ENCODE data around the gene HS3ST6. TPM values are rescaled to one million over a fixed set of nuclear protein-coding genes. Genes with fewer than 3 reads are reported as not detected.

Gene HS3ST6
- total RNA-seq, 1 donor from 2014 or later = not detected

GRCh38 chr16:1919327-1919998 is 1.2 kb upstream of the HS3ST6 start:
- H3K9me3 Mint-ChIP-seq (ENCODE audit: low read depth) = no peaks in the 10 kb centered on the region
- no peak overlapping the region for H3K27ac Mint-ChIP-seq (ENCODE audit: unreplicated experiment)
- peaks cover 13% of the 10 kb centered on the region for H3K4me1 Mint-ChIP-seq (ENCODE audit: low read depth)
- peak; percentile 84 for DNase-seq (ENCODE audit: low spot score)
- peaks cover 1% of the 10 kb centered on the region for H3K36me3 Mint-ChIP-seq (ENCODE audit: low read depth)
- H3K4me3 Mint-ChIP-seq (ENCODE audit: unreplicated experiment) = no peak overlapping the region
- peaks cover 49% of the 10 kb centered on the region for H3K27me3 Mint-ChIP-seq (ENCODE audit: low read depth)
- no peak for TF ChIP-seq CTCF (IDR thresholded peaks at IDR 0.05)

DNA sequence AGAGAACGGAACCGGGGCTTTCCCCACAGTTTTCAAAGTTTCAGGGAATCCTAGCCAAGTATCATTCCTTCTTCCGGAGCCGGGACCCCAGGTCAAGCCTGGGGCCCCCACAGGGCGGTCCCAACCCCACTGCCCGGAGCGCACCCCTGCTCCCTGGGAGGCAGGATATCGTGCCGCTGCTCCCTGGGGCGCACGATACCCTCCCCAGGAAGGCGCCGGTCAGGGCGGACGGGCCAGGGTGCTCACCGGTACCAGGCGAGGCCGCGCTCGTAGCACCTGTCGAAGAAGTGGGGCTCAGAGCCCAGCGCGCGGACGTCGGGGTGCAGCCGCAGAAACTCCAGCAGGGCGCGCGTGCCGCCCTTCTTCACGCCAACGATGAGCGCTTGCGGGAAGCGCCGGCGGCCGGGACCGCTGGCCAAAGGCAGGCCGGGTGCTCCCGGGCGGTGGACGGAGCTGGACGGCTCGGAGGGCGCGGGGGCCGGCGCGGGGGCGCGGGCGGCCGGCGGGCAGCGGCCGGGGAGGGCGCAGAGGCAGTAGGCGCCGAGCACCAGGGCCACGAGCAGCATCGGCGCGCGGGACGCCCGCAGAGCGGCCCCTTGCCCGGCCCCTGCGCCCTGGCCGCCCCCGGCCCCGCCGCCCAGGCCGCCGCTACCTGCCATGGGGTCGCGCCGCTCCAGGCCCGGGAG is 407 bp downstream of the HS3ST6 start:
- H3K27ac Mint-ChIP-seq (ENCODE audit: unreplicated experiment) = no peak overlapping the region
- H3K9me3 Mint-ChIP-seq (ENCODE audit: low read depth) = no peaks in the 10 kb centered on the region
- H3K4me3 Mint-ChIP-seq (ENCODE audit: unreplicated experiment) = no peak overlapping the region
- peaks cover 3% of the 10 kb centered on the region for H3K4me1 Mint-ChIP-seq (ENCODE audit: low read depth)
- H3K27me3 Mint-ChIP-seq (ENCODE audit: low read depth) = peaks cover 46% of the 10 kb centered on the region
- peaks cover 1% of the 10 kb centered on the region for H3K36me3 Mint-ChIP-seq (ENCODE audit: low read depth)
- TF ChIP-seq CTCF (IDR thresholded peaks at IDR 0.05) = no peak
- no peak for DNase-seq (ENCODE audit: low spot score)

- no peak for TF ChIP-seq CTCF (IDR thresholded peaks at IDR 0.05)
- DNase-seq (ENCODE audit: low spot score) = no peak
- H3K4me1 Mint-ChIP-seq (ENCODE audit: low read depth) = peaks cover 3% of the 10 kb centered on the region
- no peak overlapping the region for H3K4me3 Mint-ChIP-seq (ENCODE audit: unreplicated experiment)
- no peaks in the 10 kb centered on the region for H3K36me3 Mint-ChIP-seq (ENCODE audit: low read depth)
- H3K27me3 Mint-ChIP-seq (ENCODE audit: low read depth) = peaks cover 41% of the 10 kb centered on the region
- H3K27ac Mint-ChIP-seq (ENCODE audit: unreplicated experiment) = no peak overlapping the region
- no peaks in the 10 kb centered on the region for H3K9me3 Mint-ChIP-seq (ENCODE audit: low read depth)
These were observed 1.1 kb downstream of the HS3ST6 start for GRCh38 chr16:1917056-1917664.

DNA sequence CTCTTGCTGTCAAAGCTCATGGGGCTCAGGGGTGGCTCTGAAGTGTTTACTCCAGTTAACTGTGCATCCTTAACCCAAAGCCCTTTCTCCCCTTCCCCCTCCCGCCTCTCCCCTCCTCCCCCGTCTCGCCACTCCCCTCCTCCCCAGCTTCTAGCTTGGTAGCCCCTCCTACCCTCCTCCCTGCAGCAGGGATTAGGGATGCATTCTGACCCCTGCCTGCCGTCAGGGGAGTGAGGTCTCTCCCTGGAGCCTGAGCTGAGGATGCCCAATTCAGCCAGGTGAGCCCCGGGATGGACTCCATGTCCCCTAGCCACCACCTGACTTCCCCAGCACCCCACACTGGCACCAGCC is 1.6 kb downstream of the HS3ST6 start:
- DNase-seq (ENCODE audit: low spot score) = no peak
- Mint-ChIP-seq H3K27me3 (ENCODE audit: low read depth) (peaks cover 41% of the 10 kb centered on the region), H3K36me3 (ENCODE audit: low read depth) (no peaks in the 10 kb centered on the region), H3K4me1 (ENCODE audit: low read depth) (peaks cover 3% of the 10 kb centered on the region), H3K27ac (ENCODE audit: unreplicated experiment) (no peak overlapping the region), H3K9me3 (ENCODE audit: low read depth) (no peaks in the 10 kb centered on the region), H3K4me3 (ENCODE audit: unreplicated experiment) (no peak overlapping the region)
- no peak for TF ChIP-seq CTCF (IDR thresholded peaks at IDR 0.05)

GRCh38 chr16:1915732-1916639 is 2.2 kb downstream of the HS3ST6 start:
- Mint-ChIP-seq H3K9me3 (ENCODE audit: low read depth) (no peaks in the 10 kb centered on the region), H3K4me1 (ENCODE audit: low read depth) (peaks cover 3% of the 10 kb centered on the region), H3K27ac (ENCODE audit: unreplicated experiment) (no peak overlapping the region), H3K27me3 (ENCODE audit: low read depth) (peaks cover 34% of the 10 kb centered on the region), H3K4me3 (ENCODE audit: unreplicated experiment) (no peak overlapping the region), H3K36me3 (ENCODE audit: low read depth) (no peaks in the 10 kb centered on the region)
- no peak for TF ChIP-seq CTCF (IDR thresholded peaks at IDR 0.05)
- DNase-seq (ENCODE audit: low spot score) = no peak

All from chondrocyte (in vitro differentiated cells).